ENCODE results near the gene SHKBP1.

GRCh38 chr19:40622773-40623075 lies 46.1 kb downstream of the SHKBP1 start:
- no peak for TF ChIP-seq GATA2 (IDR thresholded peaks at IDR 0.05; ENCODE audit: low read depth, low read length)
- TF ChIP-seq GATA3 (IDR thresholded peaks at IDR 0.05; ENCODE audit: low read depth, low read length), result no peak
